Kidney (tissue), 14 donors: ENCODE measurements around the gene CLDND1. TPM values are rescaled to one million over a fixed set of nuclear protein-coding genes. Genes with fewer than 3 reads are reported as not detected.

ENCODE experiments used
- DNase-seq, 5 donors: peaks; one replicate each; pipeline ENCODE4 v3.0.0-alpha.2; 2013 to 2020
- FAIRE-seq: peaks from 2 replicates; lab custom pipeline; 2012; peaks lifted over from hg19 to GRCh38; lab: Jason Lieb, UNC
- H3K27ac ChIP-seq, 2 donors: one replicate each; pipeline ENCODE4 v1.7.0; 2013; ENCODE audit warnings: low read depth in 2 of 2, low read length in 2 of 2, inconsistent platforms in 1 of 2
- H3K27me3 ChIP-seq: one replicate; pipeline ENCODE4 v1.7.1; 2013; ENCODE audit warnings: low read length, inconsistent platforms; ENCODE audit not compliant: control insufficient read depth, insufficient read depth
- H3K36me3 ChIP-seq, 3 donors: one replicate each; pipeline versions ENCODE4 v1.7.0 to v1.7.1; 2013; ENCODE audit warnings: low read length in 3 of 3, control low read depth in 1 of 3, inconsistent platforms in 1 of 3; ENCODE audit not compliant: insufficient read depth in 3 of 3, control insufficient read depth in 2 of 3
- H3K4me1 ChIP-seq, 3 donors: one replicate each; pipeline versions ENCODE4 v1.7.0 to v1.7.1; 2013; ENCODE audit warnings: low read length in 3 of 3, inconsistent platforms in 1 of 3, low read depth in 1 of 3; ENCODE audit not compliant: control insufficient read depth in 2 of 3, insufficient read depth in 2 of 3
- H3K4me3 ChIP-seq, 3 donors: one replicate each; pipeline versions ENCODE4 v1.7.0 to v1.8.1; 2013; ENCODE audit warnings: low read length in 3 of 3, control low read depth in 1 of 3, inconsistent platforms in 1 of 3
- H3K9ac ChIP-seq, 3 donors: one replicate each; pipeline versions ENCODE4 v1.7.0 to v1.7.1; 2013; ENCODE audit warnings: low read length in 3 of 3, control low read depth in 1 of 3, inconsistent platforms in 1 of 3
- H3K9me3 ChIP-seq, 3 donors: one replicate each; pipeline versions ENCODE4 v1.7.0 to v1.7.1; 2013; ENCODE audit warnings: low read length in 3 of 3, control low read depth in 1 of 3, inconsistent platforms in 1 of 3; ENCODE audit not compliant: control insufficient read depth in 2 of 3, insufficient read depth in 1 of 3
- CTCF ChIP-seq: IDR thresholded peaks from 3 replicates; pipeline ENCODE4 v1.5.1; 2012; ENCODE audit warnings: mild to moderate bottlenecking, moderate library complexity, borderline replicate concordance; ENCODE audit not compliant: insufficient read depth; ENCODE audit errors: extremely low read depth
- intact Hi-C: fragments of 100-400 bp; cut with DNase I; formaldehyde crosslinking; loops from one replicate; pipeline ENCODE4 v1.11.1; 2022
- polyA plus RNA-seq: library from polyadenylated mRNA; stranded (reverse); fragments of 350-450 nt; fragmentation: Illumina TruSeq; extraction: RNeasy Lipid Tissue Mini Kit (QIAGEN cat#74804); gene quantifications from one replicate; pipeline ENCODE4 v1.2.3, GENCODE V29; 2014; ENCODE audit warnings: low read depth, low replicate concordance; ENCODE audit not compliant: insufficient read depth
- total RNA-seq: library from RNA; stranded (reverse); fragmentation: NEBNext Ultra II Directional; extraction: Animal tissue kit (Norgen Biotek cat#: 25700); gene quantifications from one replicate; pipeline ENCODE4 v1.2.1, GENCODE V29; 2021
- donor health status: control.
- donor health status: control.
- donor health status: control.
- donor health status: control.
- donor health status: control.
- donor health status: DM: yes; HTN: yes; CAD: no.
- donor health status: Normal renal cell carcinoma (clear cell type).

The CLDND1 gene
- total and polyA plus RNA-seq, 2 donors from 2014 or later, result 35.8 to 77.2 TPM

DNA sequence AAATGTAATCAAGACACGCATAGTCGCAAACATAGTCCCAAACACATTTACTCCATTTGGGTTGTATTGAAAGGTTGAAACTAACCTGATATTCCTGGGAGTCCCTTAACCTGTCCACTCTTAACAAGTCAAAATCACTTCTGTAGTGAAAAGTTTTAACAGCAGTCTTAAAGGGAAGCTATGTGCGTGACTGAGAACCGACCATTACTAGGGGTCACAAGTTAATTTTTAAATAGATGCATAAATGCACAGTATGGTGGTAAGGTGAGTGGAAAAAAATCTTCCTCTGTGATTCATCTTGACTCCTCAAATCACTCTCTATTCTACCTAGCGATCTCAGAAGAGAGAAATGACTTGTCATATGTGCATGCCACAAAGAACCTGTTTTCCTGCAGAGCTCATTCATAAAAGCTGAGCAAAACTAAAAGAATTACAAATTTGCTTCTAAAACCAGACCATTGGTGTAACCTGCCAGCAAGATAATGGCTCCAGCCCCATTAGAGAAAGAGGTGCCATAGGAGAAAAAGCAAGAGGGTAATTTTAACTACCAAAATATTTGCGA lies 13.8 kb upstream of the CLDND1 start:
- FAIRE-seq (no peak), DNase-seq (no peak)
- Histone ChIP-seq H3K27me3 (no peaks in the 10 kb centered on the region), H3K27ac (no peak overlapping the region), H3K4me3 (no peak overlapping the region), H3K4me1 (no peaks in the 10 kb centered on the region), H3K36me3 (no peaks in the 10 kb centered on the region), H3K9me3 (no peaks in the 10 kb centered on the region), H3K9ac (no peak overlapping the region)
- no peak for TF ChIP-seq CTCF
- intact Hi-C loops, result no loop called here

DNA sequence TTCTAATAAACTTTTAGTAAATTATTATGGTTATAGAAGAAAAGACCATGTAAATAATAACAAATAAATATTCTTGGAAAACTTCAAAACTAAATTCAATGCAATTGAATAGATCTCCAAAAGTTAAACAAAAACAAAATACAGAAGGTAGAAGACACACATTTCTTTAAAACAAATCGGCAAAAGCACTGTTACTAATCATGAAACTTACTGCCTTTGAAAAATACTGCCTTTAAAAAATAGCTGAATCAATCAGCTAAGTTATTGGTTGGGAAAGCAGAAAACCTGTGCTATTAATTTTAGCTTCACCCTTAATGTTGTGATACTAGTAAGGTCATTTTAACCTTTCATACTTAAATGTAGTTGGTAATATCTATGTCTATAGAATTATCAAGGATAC lies 12.0 kb upstream of the CLDND1 start:
- no peak for DNase-seq
- Histone ChIP-seq H3K4me3 (no peak overlapping the region), H3K9ac (no peak overlapping the region), H3K4me1 (no peaks in the 10 kb centered on the region), H3K36me3 (no peaks in the 10 kb centered on the region), H3K27ac (no peak overlapping the region), H3K9me3 (no peaks in the 10 kb centered on the region), H3K27me3 (no peaks in the 10 kb centered on the region)
- TF ChIP-seq CTCF, result no peak
- intact Hi-C loops, result no loop called here
- no peak for FAIRE-seq

DNA sequence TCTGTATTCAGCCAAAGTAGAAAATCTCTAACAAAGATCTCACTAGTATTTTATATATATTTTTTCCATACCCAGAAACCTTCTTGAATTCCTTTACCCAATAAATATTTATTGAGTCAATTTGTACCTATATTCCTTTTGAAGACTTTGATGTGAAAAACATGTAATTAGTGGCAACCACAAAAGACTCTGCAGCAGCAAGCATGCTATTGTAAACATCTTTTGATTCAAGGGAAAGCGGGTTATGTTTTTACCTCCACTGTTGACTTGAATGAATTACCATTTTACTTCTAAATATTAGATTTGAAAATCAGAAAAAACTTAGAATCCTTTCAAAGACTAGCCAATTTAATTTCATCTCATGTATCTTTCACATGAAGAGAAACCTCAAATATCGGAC lies 11.5 kb upstream of the CLDND1 start:
- DNase-seq (no peak), FAIRE-seq (no peak)
- Histone ChIP-seq H3K27me3 (no peaks in the 10 kb centered on the region), H3K27ac (no peak overlapping the region), H3K9me3 (no peaks in the 10 kb centered on the region), H3K4me1 (no peaks in the 10 kb centered on the region), H3K36me3 (no peaks in the 10 kb centered on the region), H3K9ac (no peak overlapping the region), H3K4me3 (no peak overlapping the region)
- intact Hi-C loops, result no loop called here
- no peak for TF ChIP-seq CTCF
